ENCODE measurements around the gene GDI1.

Gene GDI1

GRCh38 chrX:154482786-154483185, 45.8 kb downstream of the GDI1 start:
- no peak for TF ChIP-seq POLR2A (IDR thresholded peaks at IDR 0.05; ENCODE audit: low read length)
- TF ChIP-seq GATA1 (IDR thresholded peaks at IDR 0.05; ENCODE audit: low read depth, low read length) = no peak
- no peak for DNase-seq

GRCh38 chrX:154483325-154483724, 46.4 kb downstream of the GDI1 start:
- TF ChIP-seq GATA1 (IDR thresholded peaks at IDR 0.05; ENCODE audit: low read depth, low read length) (no peak), POLR2A (IDR thresholded peaks at IDR 0.05; ENCODE audit: low read length) (peak; percentile 39)

GRCh38 chrX:154484255-154485149, 47.5 kb downstream of the GDI1 start:
- peak; percentile 89 to 90 for DNase-seq
- TF ChIP-seq POLR2A (IDR thresholded peaks at IDR 0.05; ENCODE audit: low read length) = peak; percentile 79
- TF ChIP-seq GATA1 (IDR thresholded peaks at IDR 0.05; ENCODE audit: low read depth, low read length) = no peak

More at GRCh38 chrX:154483325-154483724, 46.4 kb downstream of the GDI1 start:
- DNase-seq = no peak

GRCh38 chrX:154485150-154486051, 48.4 kb downstream of the GDI1 start:
- DNase-seq = peak in 1 of 2 experiments; percentile 47

GRCh38 chrX:154486052-154486395, 49.1 kb downstream of the GDI1 start:
- peak; percentile 47 to 59 for DNase-seq
- TF ChIP-seq POLR2A (IDR thresholded peaks at IDR 0.05; ENCODE audit: low read length) (no peak), GATA1 (IDR thresholded peaks at IDR 0.05; ENCODE audit: low read depth, low read length) (no peak)

More at GRCh38 chrX:154485150-154486051, 48.4 kb downstream of the GDI1 start:
- no peak for TF ChIP-seq POLR2A (IDR thresholded peaks at IDR 0.05; ENCODE audit: low read length)
- no peak for TF ChIP-seq GATA1 (IDR thresholded peaks at IDR 0.05; ENCODE audit: low read depth, low read length)

GRCh38 chrX:154486396-154487207, 49.6 kb downstream of the GDI1 start, which contains the start of gene UBL4A:
UBL4A (minus strand) TSS chrX:154486615; CDS start chrX:154486584, 31 bp downstream.
- peak; percentile 71 to 81 for DNase-seq
- no peak for TF ChIP-seq GATA1 (IDR thresholded peaks at IDR 0.05; ENCODE audit: low read depth, low read length)
- peak; percentile 57 for TF ChIP-seq POLR2A (IDR thresholded peaks at IDR 0.05; ENCODE audit: low read length)

- DNase-seq = no peak
- no peak for TF ChIP-seq GATA1 (IDR thresholded peaks at IDR 0.05; ENCODE audit: low read depth, low read length)
- TF ChIP-seq POLR2A (IDR thresholded peaks at IDR 0.05; ENCODE audit: low read length) = no peak
These were observed 50.8 kb downstream of the GDI1 start for GRCh38 chrX:154487518-154488290.

GRCh38 chrX:154488336-154489075, 51.6 kb downstream of the GDI1 start:
- DNase-seq = no peak
- TF ChIP-seq GATA1 (IDR thresholded peaks at IDR 0.05; ENCODE audit: low read depth, low read length) (no peak), POLR2A (IDR thresholded peaks at IDR 0.05; ENCODE audit: low read length) (no peak)

- no peak for TF ChIP-seq GATA1 (IDR thresholded peaks at IDR 0.05; ENCODE audit: low read depth, low read length)
- TF ChIP-seq POLR2A (IDR thresholded peaks at IDR 0.05; ENCODE audit: low read length) = no peak
- DNase-seq = no peak
These were observed 52.2 kb downstream of the GDI1 start for GRCh38 chrX:154489182-154489581.

GRCh38 chrX:154490021-154490413, 53.1 kb downstream of the GDI1 start:
- DNase-seq = peak; percentile 69 to 78
- TF ChIP-seq GATA1 (IDR thresholded peaks at IDR 0.05; ENCODE audit: low read depth, low read length) (no peak), POLR2A (IDR thresholded peaks at IDR 0.05; ENCODE audit: low read length) (no peak)

- DNase-seq = peak; percentile 97
- TF ChIP-seq GATA1 (IDR thresholded peaks at IDR 0.05; ENCODE audit: low read depth, low read length) (no peak), POLR2A (IDR thresholded peaks at IDR 0.05; ENCODE audit: low read length) (peak; percentile 81)
These were observed 53.6 kb downstream of the GDI1 start, which contains the start of gene SLC10A3 for GRCh38 chrX:154490414-154491083. SLC10A3 (minus strand) TSS chrX:154490629; CDS start chrX:154488940, 1,689 bp downstream.
